ENCODE measurements around the gene TRAPPC5. TPM values are rescaled to one million over a fixed set of nuclear protein-coding genes. Genes with fewer than 3 reads are reported as not detected.

The TRAPPC5 gene
- total RNA-seq, 1 experiment from 2014 or later, result 124 TPM

DNA sequence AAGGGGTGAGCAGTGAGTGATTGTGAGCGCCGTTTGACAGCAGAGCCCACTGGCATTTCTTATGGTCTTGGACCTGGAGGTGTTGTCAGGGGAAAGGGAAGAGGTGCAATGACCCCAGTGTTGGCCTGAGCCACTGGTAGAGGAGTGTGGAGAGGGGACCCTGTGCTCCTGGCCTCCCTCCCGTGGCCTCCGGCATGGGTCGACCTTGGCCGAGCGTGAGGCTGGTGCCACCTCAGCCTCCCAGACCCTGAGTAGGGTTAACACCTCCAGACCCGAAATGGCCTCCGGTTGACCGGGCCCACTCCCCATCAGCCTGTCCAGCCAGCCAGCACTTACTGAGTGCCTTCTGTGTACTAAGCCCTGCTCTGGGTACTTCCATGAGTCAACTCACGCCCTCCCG lies 6.5 kb downstream of the TRAPPC5 start:
- Mint-ChIP-seq H3K27me3 (ENCODE audit: low read depth) (no peaks in the 10 kb centered on the region; the same call in 1 of the 2 replicates), H3K4me1 (peaks cover 11% of the 10 kb centered on the region), H3K9me3 (no peaks in the 10 kb centered on the region), H3K36me3 (peaks cover 14% of the 10 kb centered on the region), H3K4me3 (no peak overlapping the region), H3K27ac (no peak overlapping the region)
- TF ChIP-seq, protein P1, sequence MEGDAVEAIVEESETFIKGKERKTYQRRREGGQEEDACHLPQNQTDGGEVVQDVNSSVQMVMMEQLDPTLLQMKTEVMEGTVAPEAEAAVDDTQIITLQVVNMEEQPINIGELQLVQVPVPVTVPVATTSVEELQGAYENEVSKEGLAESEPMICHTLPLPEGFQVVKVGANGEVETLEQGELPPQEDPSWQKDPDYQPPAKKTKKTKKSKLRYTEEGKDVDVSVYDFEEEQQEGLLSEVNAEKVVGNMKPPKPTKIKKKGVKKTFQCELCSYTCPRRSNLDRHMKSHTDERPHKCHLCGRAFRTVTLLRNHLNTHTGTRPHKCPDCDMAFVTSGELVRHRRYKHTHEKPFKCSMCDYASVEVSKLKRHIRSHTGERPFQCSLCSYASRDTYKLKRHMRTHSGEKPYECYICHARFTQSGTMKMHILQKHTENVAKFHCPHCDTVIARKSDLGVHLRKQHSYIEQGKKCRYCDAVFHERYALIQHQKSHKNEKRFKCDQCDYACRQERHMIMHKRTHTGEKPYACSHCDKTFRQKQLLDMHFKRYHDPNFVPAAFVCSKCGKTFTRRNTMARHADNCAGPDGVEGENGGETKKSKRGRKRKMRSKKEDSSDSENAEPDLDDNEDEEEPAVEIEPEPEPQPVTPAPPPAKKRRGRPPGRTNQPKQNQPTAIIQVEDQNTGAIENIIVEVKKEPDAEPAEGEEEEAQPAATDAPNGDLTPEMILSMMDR (IDR thresholded peaks at IDR 0.05), result no peak
- TF ChIP-seq CREM (CRISPR knock-in tag; IDR thresholded peaks at IDR 0.05) (no peak), NFE2L1 (CRISPR knock-in tag; IDR thresholded peaks at IDR 0.05) (no peak), ZNF138 (CRISPR knock-in tag; conservative IDR thresholded peaks at IDR 0.05) (no peak), ZNF423 (CRISPR knock-in tag; IDR thresholded peaks at IDR 0.05) (no peak), ZNF396 (CRISPR knock-in tag; IDR thresholded peaks at IDR 0.05; ENCODE audit: borderline replicate concordance) (no peak), ZNF671 (CRISPR knock-in tag; IDR thresholded peaks at IDR 0.05) (no peak), NFYB (CRISPR knock-in tag; conservative IDR thresholded peaks at IDR 0.05; ENCODE audit: low read depth) (no peak), GRHL2 (CRISPR knock-in tag; IDR thresholded peaks at IDR 0.05; ENCODE audit: insufficient replicate concordance, severe bottlenecking) (no peak)
- TF ChIP-seq, protein P2, sequence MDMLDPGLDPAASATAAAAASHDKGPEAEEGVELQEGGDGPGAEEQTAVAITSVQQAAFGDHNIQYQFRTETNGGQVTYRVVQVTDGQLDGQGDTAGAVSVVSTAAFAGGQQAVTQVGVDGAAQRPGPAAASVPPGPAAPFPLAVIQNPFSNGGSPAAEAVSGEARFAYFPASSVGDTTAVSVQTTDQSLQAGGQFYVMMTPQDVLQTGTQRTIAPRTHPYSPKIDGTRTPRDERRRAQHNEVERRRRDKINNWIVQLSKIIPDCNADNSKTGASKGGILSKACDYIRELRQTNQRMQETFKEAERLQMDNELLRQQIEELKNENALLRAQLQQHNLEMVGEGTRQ (CRISPR knock-in tag; IDR thresholded peaks at IDR 0.05), result no peak
- CTCF ChIA-PET, result interaction anchor here (1.9 kb wide), 1 partner anchor 119 kb away, joined by 5 read pairs; no protein-coding TSS in a partner anchor
- POLR2A ChIA-PET, result no interaction called here
- ATAC-seq, result no peak
- DNase-seq (ENCODE audit: low spot score), result no peak

DNA sequence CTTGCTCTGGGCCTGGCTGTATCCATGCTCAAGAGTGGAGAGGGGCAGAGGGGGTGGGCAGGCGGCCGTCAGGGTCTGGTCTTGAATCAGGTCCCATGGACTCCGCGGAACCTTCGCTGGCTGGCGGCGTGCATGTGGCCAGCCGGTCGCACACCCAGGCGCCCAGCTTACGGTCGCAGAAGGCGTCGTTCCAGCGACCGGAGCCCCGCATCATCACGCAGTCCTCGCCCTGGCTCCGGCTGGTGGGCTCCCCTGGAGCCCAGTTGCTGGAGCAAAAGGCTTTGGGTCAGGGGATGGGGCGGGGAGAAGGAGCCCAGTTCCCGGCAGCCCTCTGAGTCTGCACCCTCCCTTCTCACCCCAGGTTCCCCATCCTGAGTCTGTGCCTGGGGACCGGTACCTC lies 8.5 kb downstream of the TRAPPC5 start:
- ChIA-PET POLR2A (no interaction called here), CTCF (interaction anchor here (1.7 to 1.9 kb wide), 2 partner anchors 8 to 121 kb away, joined by 5 to 10 read pairs; partner anchors contain the start of gene TRAPPC5)
- ATAC-seq (no peak), DNase-seq (ENCODE audit: low spot score) (no peak)
- peaks cover 11% of the 10 kb centered on the region for H3K4me1 Mint-ChIP-seq
- H3K9me3 Mint-ChIP-seq, result no peaks in the 10 kb centered on the region
- no peak overlapping the region for H3K27ac Mint-ChIP-seq
- TF ChIP-seq ZNF396 (CRISPR knock-in tag; IDR thresholded peaks at IDR 0.05; ENCODE audit: borderline replicate concordance), result no peak
- no peak for TF ChIP-seq FOXP1 (CRISPR knock-in tag; IDR thresholded peaks at IDR 0.05; ENCODE audit: borderline replicate concordance)
- TF ChIP-seq ZNF138 (CRISPR knock-in tag; conservative IDR thresholded peaks at IDR 0.05), result no peak
- no peak for TF ChIP-seq RORB (CRISPR knock-in tag; IDR thresholded peaks at IDR 0.05)
- TF ChIP-seq SMAD3 (CRISPR knock-in tag; IDR thresholded peaks at IDR 0.05; ENCODE audit: borderline replicate concordance), result no peak
- TF ChIP-seq, protein P3, sequence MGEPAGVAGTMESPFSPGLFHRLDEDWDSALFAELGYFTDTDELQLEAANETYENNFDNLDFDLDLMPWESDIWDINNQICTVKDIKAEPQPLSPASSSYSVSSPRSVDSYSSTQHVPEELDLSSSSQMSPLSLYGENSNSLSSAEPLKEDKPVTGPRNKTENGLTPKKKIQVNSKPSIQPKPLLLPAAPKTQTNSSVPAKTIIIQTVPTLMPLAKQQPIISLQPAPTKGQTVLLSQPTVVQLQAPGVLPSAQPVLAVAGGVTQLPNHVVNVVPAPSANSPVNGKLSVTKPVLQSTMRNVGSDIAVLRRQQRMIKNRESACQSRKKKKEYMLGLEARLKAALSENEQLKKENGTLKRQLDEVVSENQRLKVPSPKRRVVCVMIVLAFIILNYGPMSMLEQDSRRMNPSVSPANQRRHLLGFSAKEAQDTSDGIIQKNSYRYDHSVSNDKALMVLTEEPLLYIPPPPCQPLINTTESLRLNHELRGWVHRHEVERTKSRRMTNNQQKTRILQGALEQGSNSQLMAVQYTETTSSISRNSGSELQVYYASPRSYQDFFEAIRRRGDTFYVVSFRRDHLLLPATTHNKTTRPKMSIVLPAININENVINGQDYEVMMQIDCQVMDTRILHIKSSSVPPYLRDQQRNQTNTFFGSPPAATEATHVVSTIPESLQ (CRISPR knock-in tag; IDR thresholded peaks at IDR 0.05), result no peak
- H3K4me3 Mint-ChIP-seq, result no peak overlapping the region
- no peaks in the 10 kb centered on the region; the same call in 1 of the 2 replicates for H3K27me3 Mint-ChIP-seq (ENCODE audit: low read depth)
- peaks cover 3% of the 10 kb centered on the region for H3K36me3 Mint-ChIP-seq

DNA sequence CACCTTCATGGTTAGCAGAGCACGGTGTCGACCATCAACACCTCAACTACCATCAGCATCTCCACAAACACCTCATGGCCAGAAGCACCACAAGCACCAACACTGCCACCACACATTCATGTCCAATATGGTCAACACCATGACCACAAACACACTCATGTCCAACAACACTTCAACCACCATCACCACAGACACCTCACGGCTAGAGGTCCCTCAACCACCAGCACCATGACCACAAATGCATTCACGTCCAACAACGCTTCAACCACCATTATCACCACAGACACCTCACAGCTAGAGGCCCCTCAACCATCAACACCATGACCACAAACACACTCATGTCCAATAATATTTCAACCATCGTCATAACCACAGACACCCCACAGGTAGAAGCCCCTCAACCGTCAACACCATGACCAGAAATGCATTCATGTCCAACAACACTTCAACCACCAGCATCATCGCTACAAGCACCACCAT lies 10.2 kb downstream of the TRAPPC5 start:
- Mint-ChIP-seq H3K9me3 (no peaks in the 10 kb centered on the region), H3K27me3 (ENCODE audit: low read depth) (no peaks in the 10 kb centered on the region; the same call in 1 of the 2 replicates), H3K36me3 (no peaks in the 10 kb centered on the region), H3K4me3 (no peak overlapping the region), H3K27ac (no peak overlapping the region), H3K4me1 (peaks cover 4% of the 10 kb centered on the region)
- no peak for DNase-seq (ENCODE audit: low spot score)
- POLR2A ChIA-PET, result no interaction called here
- CTCF ChIA-PET, result no interaction called here
- ATAC-seq, result no peak
- TF ChIP-seq, protein P4, sequence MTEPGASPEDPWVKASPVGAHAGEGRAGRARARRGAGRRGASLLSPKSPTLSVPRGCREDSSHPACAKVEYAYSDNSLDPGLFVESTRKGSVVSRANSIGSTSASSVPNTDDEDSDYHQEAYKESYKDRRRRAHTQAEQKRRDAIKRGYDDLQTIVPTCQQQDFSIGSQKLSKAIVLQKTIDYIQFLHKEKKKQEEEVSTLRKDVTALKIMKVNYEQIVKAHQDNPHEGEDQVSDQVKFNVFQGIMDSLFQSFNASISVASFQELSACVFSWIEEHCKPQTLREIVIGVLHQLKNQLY (CRISPR knock-in tag; IDR thresholded peaks at IDR 0.05), result no peak
- TF ChIP-seq PRRX2 (CRISPR knock-in tag; IDR thresholded peaks at IDR 0.05), result no peak
- TF ChIP-seq, protein P5, sequence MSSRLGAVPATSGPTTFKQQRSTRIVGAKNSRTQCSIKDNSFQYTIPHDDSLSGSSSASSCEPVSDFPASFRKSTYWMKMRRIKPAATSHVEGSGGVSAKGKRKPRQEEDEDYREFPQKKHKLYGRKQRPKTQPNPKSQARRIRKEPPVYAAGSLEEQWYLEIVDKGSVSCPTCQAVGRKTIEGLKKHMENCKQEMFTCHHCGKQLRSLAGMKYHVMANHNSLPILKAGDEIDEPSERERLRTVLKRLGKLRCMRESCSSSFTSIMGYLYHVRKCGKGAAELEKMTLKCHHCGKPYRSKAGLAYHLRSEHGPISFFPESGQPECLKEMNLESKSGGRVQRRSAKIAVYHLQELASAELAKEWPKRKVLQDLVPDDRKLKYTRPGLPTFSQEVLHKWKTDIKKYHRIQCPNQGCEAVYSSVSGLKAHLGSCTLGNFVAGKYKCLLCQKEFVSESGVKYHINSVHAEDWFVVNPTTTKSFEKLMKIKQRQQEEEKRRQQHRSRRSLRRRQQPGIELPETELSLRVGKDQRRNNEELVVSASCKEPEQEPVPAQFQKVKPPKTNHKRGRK (CRISPR knock-in tag; IDR thresholded peaks at IDR 0.05; ENCODE audit: borderline replicate concordance), result no peak
- TF ChIP-seq, protein P3 (CRISPR knock-in tag; IDR thresholded peaks at IDR 0.05), result no peak
- TF ChIP-seq, protein P6, sequence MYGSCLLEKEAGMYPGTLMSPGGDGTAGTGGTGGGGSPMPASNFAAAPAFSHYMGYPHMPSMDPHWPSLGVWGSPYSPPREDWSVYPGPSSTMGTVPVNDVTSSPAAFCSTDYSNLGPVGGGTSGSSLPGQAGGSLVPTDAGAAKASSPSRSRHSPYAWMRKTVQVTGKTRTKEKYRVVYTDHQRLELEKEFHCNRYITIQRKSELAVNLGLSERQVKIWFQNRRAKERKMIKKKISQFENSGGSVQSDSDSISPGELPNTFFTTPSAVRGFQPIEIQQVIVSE (CRISPR knock-in tag; IDR thresholded peaks at IDR 0.05; ENCODE audit: borderline replicate concordance), result no peak
- TF ChIP-seq CREM (CRISPR knock-in tag; IDR thresholded peaks at IDR 0.05), result no peak
- TF ChIP-seq, protein P1 (IDR thresholded peaks at IDR 0.05), result no peak
- TF ChIP-seq TEAD4 (CRISPR knock-in tag; IDR thresholded peaks at IDR 0.05), result no peak
- no peak for TF ChIP-seq RORB (CRISPR knock-in tag; IDR thresholded peaks at IDR 0.05)
